Suprapubic skin (tissue), 4 donors: ENCODE measurements around the gene UNCX.
"Not testable (repeated sequence)": the region's sequence is repeated elsewhere in the genome, so short reads cannot be mapped to it uniquely, and the experiment has no call there.

Experiments used
- POLR2A ChIP-seq, 2 donors: fragments of 450-650 bp; IDR thresholded peaks; one replicate each; pipeline ENCODE4 v1.6.1; 2017; ENCODE audit warnings: antibody characterized with exemption in 2 of 2, mild to moderate bottlenecking in 2 of 2, moderate library complexity in 2 of 2
- POLR2AphosphoS5 ChIP-seq, 3 donors: sonication (generic); formaldehyde crosslinking; IDR thresholded peaks; one replicate each; pipeline ENCODE4 v1.6.1; 2017; ENCODE audit warnings: antibody characterized with exemption in 3 of 3

DNA sequence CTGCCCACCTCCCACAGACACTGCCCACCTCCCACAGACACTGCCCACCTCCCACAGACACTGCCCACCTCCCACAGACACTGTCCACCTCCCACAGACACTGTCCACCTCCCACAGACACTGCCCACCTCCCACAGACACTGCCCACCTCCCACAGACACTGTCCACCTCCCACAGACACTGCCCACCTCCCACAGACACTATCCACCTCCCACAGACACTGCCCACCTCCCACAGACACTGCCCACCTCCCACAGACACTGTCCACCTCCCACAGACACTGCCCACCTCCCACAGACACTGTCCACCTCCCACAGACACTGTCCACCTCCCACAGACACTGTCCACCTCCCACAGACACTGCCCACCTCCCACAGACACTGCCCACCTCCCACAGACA is 39.5 kb downstream of the UNCX start:
- TF ChIP-seq POLR2A, POLR2AphosphoS5 (IDR thresholded peaks at IDR 0.05): not testable (repeated sequence)
